Activated CD4-positive, alpha-beta T cell treated with anti-CD3 and anti-CD28 coated beads, Interleukin-10, Interleukin-2, amounts not matched to agents 100 ng/mL and 50 ng/mL, durations not matched to agents 16 hours and 8 hours (primary cell): ENCODE results near the gene FILIP1.

Experiments
- DNase-seq: peaks from one replicate; pipeline ENCODE4 v3.0.0-alpha.2; 2020

The FILIP1 gene

GRCh38 chr6:75285283-75285639 lies 208.3 kb downstream of the FILIP1 start:
- no peak for DNase-seq

- DNase-seq = peak; percentile 99
Measured at GRCh38 chr6:75284632-75285282, 208.8 kb downstream of the FILIP1 start, which contains the start of gene TMEM30A. TSS of gene TMEM30A (minus strand) at chr6:75284792. CDS start at chr6:75284638, 154 bp downstream.

- peak; percentile 34 for DNase-seq
Measured at GRCh38 chr6:75283907-75284631, 209.5 kb downstream of the FILIP1 start.

GRCh38 chr6:75282706-75283105 lies 210.9 kb downstream of the FILIP1 start:
- no peak for DNase-seq

GRCh38 chr6:75281653-75282052 lies 211.9 kb downstream of the FILIP1 start:
- peak; percentile 37 for DNase-seq

GRCh38 chr6:75280131-75280855 lies 213.3 kb downstream of the FILIP1 start:
- no peak for DNase-seq

- no peak for DNase-seq
Measured at GRCh38 chr6:75279418-75279817, 214.2 kb downstream of the FILIP1 start.

- DNase-seq = no peak
Measured at GRCh38 chr6:75278474-75279077, 215.0 kb downstream of the FILIP1 start.

GRCh38 chr6:75275067-75275466 lies 218.5 kb downstream of the FILIP1 start:
- no peak for DNase-seq

GRCh38 chr6:75273009-75273408 lies 220.6 kb downstream of the FILIP1 start:
- no peak for DNase-seq

- DNase-seq = no peak
Measured at GRCh38 chr6:75272145-75272840, 221.3 kb downstream of the FILIP1 start.

GRCh38 chr6:75268988-75269354 lies 224.6 kb downstream of the FILIP1 start:
- no peak for DNase-seq

GRCh38 chr6:75268121-75268987 lies 225.2 kb downstream of the FILIP1 start:
- no peak for DNase-seq

GRCh38 chr6:75267461-75267860 lies 226.1 kb downstream of the FILIP1 start:
- DNase-seq = no peak

GRCh38 chr6:75266716-75267291 lies 226.8 kb downstream of the FILIP1 start:
- DNase-seq = no peak

GRCh38 chr6:75263401-75263750 lies 230.2 kb downstream of the FILIP1 start:
- no peak for DNase-seq

GRCh38 chr6:75262716-75263400 lies 230.7 kb downstream of the FILIP1 start:
- DNase-seq = no peak

GRCh38 chr6:75261299-75261698 lies 232.3 kb downstream of the FILIP1 start:
- DNase-seq = no peak

GRCh38 chr6:75257343-75258087 lies 236.1 kb downstream of the FILIP1 start:
- no peak for DNase-seq

GRCh38 chr6:75250552-75250951 lies 243.0 kb downstream of the FILIP1 start:
- DNase-seq = no peak
